ENCODE measurements around the gene RTCB. TPM values are rescaled to one million over a fixed set of nuclear protein-coding genes. Genes with fewer than 3 reads are reported as not detected.

The RTCB gene
- total RNA-seq, 4 donors from 2014 or later: 45.2 to 95.1 (median 62.1) TPM

DNA sequence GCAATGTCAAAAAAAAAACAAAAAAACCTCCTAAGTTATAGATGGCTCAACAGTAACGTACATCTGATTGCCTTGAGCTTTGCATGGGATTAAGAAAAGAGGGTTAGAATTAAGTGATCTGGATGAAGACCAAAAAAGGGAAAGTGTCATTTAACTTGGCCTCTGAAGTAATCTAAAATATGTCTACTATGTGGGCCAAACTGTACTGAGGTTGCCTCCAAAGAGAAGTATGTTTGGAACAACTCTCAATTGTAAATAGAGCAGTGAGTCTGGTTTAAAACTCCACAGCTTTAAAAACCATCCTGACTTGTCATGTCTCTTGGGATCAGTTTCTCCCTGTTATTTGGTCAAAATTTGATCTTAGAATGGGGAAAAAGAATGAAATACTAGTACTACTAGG, 11.6 kb upstream of the RTCB start:
- TF ChIP-seq, protein P1, sequence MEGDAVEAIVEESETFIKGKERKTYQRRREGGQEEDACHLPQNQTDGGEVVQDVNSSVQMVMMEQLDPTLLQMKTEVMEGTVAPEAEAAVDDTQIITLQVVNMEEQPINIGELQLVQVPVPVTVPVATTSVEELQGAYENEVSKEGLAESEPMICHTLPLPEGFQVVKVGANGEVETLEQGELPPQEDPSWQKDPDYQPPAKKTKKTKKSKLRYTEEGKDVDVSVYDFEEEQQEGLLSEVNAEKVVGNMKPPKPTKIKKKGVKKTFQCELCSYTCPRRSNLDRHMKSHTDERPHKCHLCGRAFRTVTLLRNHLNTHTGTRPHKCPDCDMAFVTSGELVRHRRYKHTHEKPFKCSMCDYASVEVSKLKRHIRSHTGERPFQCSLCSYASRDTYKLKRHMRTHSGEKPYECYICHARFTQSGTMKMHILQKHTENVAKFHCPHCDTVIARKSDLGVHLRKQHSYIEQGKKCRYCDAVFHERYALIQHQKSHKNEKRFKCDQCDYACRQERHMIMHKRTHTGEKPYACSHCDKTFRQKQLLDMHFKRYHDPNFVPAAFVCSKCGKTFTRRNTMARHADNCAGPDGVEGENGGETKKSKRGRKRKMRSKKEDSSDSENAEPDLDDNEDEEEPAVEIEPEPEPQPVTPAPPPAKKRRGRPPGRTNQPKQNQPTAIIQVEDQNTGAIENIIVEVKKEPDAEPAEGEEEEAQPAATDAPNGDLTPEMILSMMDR (IDR thresholded peaks at IDR 0.05; ENCODE audit: low read depth): no peak

DNA sequence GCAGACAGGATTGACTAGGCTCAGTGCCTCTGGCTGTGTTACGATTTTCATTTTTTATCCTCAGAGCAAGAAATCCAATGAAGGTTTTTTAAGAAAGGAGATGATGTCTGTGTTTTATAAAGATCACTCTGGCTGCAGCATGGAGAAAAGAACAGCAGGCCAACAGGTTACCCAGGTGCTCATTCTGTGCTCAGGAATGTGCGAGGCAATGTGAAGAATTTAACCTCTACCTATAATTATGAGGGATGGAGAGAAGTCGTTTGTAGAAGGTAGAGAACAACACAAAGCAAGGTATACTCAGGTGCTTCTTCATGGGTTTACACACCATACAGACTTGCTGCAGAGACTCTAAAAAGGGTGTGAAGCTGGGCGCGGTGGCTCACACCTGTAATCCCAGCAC, 10.0 kb upstream of the RTCB start:
- TF ChIP-seq, protein P1 (IDR thresholded peaks at IDR 0.05; ENCODE audit: low read depth): no peak

DNA sequence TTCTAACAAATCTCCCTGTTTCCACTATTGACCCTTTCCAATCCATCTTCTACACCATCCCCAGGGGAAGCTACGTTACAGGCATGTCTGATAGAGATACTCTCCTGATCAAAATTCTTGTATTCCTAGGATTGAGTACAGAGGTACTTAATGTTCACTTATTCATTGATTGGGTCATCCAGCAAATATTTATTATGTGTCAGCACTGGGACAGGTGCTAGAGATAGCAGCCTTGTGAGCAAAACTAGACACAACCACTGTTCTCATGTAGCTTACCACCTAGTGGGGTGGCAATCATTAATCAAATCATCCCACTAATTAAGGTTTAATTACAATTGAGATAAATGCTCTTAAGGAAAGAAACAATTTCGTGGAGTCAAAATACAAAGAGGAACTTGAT, 9.4 kb upstream of the RTCB start:
- TF ChIP-seq, protein P1 (IDR thresholded peaks at IDR 0.05; ENCODE audit: low read depth): no peak

DNA sequence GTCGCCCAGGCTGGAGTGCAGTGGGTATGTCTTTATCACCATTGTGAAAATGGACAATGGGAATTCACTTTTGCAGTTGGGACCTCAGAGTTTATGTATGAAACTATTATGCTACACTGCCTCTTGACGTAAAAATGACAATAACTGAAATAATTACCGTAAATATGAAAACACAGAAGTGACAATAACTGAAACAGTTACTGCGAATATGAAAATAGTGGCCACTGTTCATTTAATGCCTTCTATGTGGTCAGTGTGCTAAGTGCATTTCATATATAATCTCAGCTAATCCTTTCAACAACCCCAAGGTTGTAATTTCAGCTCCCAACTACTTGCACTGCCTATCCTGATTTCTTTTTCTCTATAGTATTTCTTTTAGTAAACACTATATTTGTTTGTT, 5.9 kb upstream of the RTCB start:
- TF ChIP-seq, protein P1 (IDR thresholded peaks at IDR 0.05; ENCODE audit: low read depth): no peak

DNA sequence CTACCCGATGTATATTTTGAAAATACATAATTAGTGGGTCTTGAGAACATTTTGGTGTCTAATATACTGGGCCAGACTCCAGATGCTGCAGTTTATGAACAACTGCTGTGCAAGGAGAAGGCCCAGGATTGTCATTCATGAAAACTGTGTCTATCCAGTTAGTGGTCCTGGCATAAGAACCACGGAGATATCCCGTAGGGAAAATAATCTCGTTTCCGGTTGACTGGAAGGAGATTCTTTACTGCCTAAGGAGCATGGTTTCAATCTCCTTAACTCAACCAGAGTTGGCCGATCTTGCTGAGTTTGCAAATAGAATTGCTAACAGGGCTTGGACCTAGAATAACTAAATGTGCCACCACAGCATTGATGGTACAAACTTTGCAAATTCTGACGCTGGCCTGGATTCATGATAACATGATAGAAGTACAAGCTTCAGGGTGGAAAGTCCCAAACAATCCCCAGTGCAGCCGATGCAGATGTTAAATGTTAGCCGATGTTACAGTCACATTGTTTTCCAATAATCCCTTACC, 4.6 kb upstream of the RTCB start:
- TF ChIP-seq, protein P1 (IDR thresholded peaks at IDR 0.05; ENCODE audit: low read depth): no peak

DNA sequence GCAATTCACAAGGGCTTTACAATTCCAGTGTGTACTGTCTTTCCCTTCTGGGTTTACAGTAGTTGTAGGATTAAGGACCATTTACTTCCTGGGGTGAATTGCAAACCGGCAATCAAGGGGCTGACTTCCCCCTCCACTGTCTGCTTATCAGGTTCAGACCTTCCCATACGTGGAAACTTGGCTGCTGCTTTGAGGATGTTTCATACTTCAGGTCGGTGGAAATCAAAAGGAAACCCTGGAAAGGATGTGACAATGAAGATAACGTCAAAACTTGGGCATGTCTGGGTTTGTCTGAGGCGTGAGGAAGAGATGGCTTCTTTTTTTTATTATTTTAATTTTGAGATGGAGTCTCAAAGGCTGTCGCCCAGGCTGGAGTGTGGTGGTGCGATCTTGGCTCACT, 2.1 kb upstream of the RTCB start:
- TF ChIP-seq, protein P1 (IDR thresholded peaks at IDR 0.05; ENCODE audit: low read depth): no peak

DNA sequence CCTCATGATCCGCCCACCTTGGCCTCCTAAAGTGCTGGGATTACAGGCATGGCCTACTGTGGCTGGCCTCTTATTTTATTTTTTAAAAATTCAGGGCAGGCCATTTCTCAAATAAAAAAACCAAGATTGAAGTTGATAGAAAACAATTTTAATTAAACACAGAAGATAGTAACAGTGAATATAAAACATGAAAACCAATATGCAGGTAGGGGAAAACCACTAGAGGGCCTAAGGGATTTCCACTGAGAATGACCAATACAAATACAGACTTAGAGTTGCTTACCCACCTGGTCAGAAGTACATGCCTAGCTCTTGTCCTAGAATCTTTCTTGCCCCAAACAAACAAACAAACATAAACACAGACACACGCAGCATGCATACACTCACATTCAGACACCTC, 1.7 kb upstream of the RTCB start:
- TF ChIP-seq, protein P1 (IDR thresholded peaks at IDR 0.05; ENCODE audit: low read depth): no peak
